IPS-NIHi7 (cell line): ENCODE measurements around the gene CLMN.
A peak's percentile ranks its signal among the peaks of the same experiment; 100 is the strongest.

Source experiments
- DNase-seq: peaks from one replicate; pipeline ENCODE4 v3.0.0; 2012; ENCODE audit warnings: mixed read lengths; ENCODE audit errors: extremely low spot score

The CLMN gene

DNA sequence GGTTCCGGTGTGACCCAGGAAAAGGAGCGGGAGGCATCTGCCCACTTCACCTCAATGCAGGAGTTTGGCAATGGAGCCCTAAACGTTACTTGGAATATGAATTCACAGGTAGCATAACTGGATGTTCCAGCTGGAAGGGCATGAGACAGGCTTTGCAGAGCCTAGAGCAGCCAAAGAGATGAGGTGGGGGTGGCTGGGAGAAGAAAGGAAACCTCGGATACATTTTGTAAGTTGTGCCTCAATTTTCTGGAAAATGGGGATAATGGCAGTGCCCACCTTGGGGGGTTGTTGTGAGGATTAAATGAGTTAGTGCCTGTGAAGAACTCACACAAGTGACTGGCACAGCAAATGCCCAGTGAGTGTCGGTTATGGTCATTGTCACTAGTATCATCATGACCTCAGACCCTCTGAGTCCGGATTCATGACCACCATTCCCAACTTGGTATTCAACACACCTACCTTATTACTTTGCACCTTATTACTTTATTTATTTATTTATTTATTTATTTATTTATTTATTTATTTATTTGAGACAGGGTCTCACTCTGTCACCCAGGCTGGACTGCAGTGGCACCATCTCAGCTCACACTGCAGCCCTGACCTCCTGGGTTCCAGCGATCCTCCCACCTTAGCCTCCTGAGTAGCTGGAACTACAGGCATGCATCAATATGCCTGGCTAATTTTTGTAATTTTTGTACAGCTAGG is 56.0 kb downstream of the CLMN start:
- no peak for DNase-seq

- no peak for DNase-seq
Measured at GRCh38 chr14:95262511-95262891, 57.2 kb downstream of the CLMN start.

GRCh38 chr14:95261616-95262510 is 57.8 kb downstream of the CLMN start:
- no peak for DNase-seq

GRCh38 chr14:95260537-95261361 is 59.0 kb downstream of the CLMN start:
- DNase-seq, result no peak

DNA sequence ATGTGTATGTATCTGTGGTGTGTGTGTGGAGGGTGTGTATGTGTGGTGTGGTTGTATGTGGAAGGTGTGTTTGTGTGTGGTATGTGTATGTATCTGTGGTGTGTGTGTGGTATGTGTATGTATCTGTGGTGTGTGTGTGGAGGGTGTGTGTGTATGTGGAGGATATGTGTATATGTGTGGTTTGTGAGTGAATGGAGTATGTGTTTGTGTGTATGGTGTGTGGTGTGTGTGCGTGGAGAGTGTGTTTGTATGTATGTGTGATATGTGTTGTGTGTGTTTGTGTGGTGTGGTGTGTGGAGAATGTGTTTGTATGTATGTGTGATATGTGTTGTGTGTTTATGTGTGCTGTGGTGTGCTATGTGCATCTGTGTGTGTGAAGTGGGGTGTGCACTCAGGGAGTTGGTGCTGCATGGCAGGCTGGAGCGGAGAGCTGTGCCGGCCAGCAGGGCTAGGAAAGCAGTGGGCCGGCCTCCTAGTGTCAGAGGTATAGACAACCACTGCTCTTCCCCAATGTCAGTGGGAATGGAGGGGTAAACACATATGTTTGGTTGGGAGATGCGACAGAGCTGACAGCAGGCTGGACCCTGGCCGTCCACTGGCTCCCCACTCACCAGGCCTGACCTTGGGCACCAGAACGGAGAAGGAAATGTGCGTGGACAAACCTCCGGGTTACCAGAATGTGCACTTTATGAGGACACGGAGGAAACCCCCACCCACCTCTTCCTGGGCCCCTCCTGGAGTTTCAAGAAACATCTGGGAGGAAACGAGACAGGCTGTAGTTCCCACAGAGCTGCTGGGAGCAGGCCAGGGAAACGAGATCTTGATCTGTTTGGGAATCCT is 60.7 kb downstream of the CLMN start:
- no peak for DNase-seq

- no peak for DNase-seq
Measured at GRCh38 chr14:95258156-95258555, 61.6 kb downstream of the CLMN start.

GRCh38 chr14:95257521-95257920 is 62.2 kb downstream of the CLMN start:
- DNase-seq, result no peak

GRCh38 chr14:95256776-95257060 is 63.0 kb downstream of the CLMN start:
- DNase-seq, result no peak

DNA sequence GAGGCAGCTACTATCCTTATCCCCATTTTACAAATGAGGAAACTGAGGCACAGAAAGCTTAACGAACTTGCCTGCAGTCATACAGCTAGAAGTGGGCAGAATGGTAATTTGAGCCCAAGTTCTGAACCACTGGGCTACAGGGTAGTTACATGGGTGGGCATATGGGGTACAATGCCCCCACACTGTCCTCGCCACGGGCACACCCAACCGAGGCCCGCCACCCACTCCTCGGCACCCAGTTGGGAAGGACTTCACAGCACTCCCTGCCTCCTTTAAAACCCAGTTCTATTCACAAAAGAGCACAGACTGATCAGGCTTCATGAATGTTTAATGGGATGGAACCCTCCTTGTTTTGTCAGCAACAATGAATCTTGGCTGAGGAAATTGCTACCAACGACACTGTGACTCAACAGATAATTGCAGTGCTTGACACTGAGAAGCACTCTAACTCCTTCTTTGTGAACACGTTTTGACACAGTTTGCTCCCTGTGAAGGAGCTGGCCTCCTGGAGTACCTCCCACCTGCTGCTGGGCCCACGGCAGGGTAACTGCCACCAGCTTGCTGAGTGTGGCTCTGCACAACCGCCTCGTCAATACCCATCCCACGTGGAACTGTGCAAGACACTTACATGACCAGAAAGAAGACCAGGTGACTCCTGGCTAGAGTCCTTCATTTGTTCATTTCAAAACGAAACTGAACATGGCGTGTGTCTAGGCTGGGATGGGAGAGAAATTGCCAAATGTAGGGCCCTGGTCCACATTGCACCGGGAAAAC is 63.5 kb downstream of the CLMN start:
- DNase-seq, result no peak

DNA sequence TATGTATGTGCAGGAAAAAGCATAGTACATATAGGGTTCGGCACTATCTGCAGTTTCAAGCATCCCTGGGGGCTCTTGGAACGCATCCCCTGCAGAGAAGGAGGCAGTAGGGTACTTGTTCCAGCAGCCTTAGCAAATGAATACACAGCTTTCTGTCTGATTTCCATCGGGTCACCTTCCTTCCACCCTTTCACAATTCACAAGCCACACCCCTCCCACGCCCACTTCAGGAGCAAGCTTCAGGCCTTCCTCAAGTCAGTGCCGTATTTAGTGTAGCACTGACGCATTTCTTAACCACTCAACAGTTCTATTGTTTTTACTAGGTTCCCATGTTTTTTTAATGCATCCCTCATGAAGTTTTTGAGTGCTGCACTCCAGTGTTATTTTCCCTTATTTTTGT is 64.2 kb downstream of the CLMN start:
- DNase-seq, result peak; percentile 85

GRCh38 chr14:95255013-95255412 is 64.7 kb downstream of the CLMN start:
- no peak for DNase-seq

DNA sequence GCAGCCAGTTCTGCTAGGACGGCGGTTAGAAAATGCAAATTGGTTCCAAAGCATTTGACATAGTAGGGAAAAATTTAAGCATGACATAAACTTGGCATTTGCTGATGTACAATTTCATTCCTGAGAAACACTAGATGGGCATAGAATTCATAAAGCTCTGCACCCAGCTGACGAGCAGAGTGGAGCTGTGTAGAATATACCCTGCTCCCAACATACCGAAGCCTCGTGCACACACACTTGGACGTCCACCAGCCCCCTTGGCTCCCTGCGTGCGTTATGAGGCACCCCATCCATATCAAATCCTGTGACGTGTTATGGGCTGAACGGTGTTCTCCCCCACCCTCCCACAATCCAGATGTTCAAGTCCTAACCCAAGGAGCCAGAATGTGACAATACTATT is 65.4 kb downstream of the CLMN start:
- no peak for DNase-seq

GRCh38 chr14:95253039-95253630 is 66.6 kb downstream of the CLMN start:
- DNase-seq, result no peak

DNA sequence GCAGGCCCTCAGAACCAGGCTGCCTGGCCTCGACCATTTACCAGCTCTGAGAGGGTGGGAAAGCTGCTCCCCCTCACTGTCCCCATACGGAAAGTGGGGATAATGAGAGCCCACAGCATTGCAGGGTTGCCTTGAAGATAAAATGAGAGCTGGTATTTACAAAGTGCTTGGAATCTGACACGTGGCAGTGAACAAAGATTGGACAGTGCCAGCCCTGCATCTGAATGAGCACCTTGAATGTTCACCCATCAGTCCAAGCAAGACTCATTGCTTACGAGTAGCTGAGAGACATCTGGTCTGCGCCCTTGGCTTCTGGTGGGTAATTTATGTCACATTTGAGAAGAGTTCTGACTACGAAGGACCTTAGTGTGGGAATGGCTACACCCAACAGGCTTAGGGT is 67.5 kb downstream of the CLMN start:
- DNase-seq, result no peak

DNA sequence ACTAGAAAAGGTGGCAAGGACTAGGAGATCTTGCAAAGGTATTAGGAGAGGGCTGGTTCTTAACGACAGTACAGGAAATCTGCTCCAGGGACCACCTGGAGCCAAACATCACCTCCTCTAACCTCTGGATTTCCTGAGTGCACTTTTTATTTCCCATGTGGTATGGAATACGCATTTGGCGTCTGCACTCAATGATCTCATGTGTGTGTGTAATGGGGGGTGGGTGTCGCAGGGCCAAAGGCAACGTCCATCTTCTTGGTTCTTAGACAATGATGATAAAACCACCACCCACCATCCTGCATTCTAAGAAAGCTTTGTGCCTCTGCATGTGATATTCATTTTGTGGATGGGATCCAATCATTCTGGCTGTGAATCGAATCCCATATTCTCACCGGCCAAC is 68.8 kb downstream of the CLMN start:
- DNase-seq, result no peak

DNA sequence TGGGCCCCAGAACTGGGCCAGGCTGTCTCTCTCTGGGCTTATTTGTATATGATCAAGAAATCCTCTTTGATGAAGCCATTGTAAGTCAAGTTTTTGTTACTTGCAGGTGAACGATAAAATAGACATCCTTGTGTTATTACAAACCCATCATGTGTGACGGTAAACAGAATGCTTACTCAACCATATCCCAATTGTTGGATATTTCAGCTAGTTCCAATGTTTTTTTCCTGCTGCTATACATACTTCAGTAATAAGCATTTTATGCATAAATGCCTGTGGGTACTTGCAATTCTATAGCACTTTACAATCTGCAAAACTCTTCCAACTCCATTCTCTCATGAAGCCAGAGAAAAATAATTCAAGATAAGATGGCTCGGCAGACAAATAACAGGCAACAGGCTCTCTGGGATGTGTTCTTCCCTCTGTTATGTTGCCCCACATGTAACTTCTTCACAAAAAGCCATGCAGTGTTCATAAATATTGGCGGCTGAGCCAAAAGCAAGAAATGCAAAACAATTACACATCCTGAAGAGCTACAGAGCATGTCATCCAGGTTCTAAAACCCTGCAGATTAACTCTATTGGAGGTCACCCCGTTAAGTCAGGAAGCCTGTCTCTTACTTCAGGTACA is 69.5 kb downstream of the CLMN start:
- DNase-seq, result no peak

GRCh38 chr14:95248432-95248831 is 71.3 kb downstream of the CLMN start:
- DNase-seq, result no peak

GRCh38 chr14:95246870-95247269 is 72.8 kb downstream of the CLMN start:
- DNase-seq, result no peak

- no peak for DNase-seq
Measured at GRCh38 chr14:95245334-95245733, 74.4 kb downstream of the CLMN start.

DNA sequence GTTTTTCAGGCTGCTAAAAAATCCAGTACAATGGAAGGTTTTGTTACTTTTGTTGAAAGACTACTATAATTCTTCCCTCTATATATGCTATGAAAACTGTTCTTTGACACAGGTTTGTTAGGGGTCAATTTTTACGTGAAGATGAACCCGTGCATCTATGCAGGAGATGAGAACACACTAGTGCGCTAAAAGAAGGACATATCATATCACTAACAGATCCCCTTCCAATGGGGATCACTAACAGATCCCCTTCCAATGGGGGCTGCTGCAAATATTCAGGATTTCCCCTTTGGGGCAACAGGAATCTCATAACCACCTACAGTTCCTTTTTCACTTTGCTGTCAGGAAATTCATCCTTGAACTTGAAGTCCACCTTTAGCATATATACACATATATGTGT is 75.1 kb downstream of the CLMN start:
- no peak for DNase-seq
